ENCODE results near the gene DOCK9. TPM values are rescaled to one million over a fixed set of nuclear protein-coding genes. Genes with fewer than 3 reads are reported as not detected.

Gene DOCK9
- total and polyA plus RNA-seq, 9 of the 15 experiments (the other 6 are each of a cell fraction or from before 2014, with no cell fraction given) = 3.5 to 25.3 (median 16.7) TPM

- FAIRE-seq = no peak
- no peak overlapping the region for H2AFZ ChIP-seq (ENCODE audit: low read depth, low read length)
- no peak for ATAC-seq
- TF ChIP-seq HOXB6 (CRISPR knock-in tag; IDR thresholded peaks at IDR 0.05; ENCODE audit: borderline replicate concordance) (no peak), SP2 (IDR thresholded peaks at IDR 0.05; ENCODE audit: extremely low read depth, low read depth, low read length, poor library complexity, severe bottlenecking) (no peak), LCOR (CRISPR knock-in tag; IDR thresholded peaks at IDR 0.05) (no peak), FOXA1 (IDR thresholded peaks at IDR 0.05; ENCODE audit: borderline replicate concordance) (no peak), ZNF174 (CRISPR knock-in tag; IDR thresholded peaks at IDR 0.05) (no peak), HNRNPL (IDR thresholded peaks at IDR 0.05; ENCODE audit: low read depth, low read length) (no peak), E2F6 (IDR thresholded peaks at IDR 0.05; ENCODE audit: borderline replicate concordance in 1 of 2, extremely low read depth in 1 of 2, insufficient read depth in 1 of 2, insufficient read length in 1 of 2, low read depth in 1 of 2, low read length in 1 of 2, poor library complexity in 1 of 2, severe bottlenecking in 1 of 2) (no peak), EGR1 (conservative IDR thresholded peaks at IDR 0.05) (no peak), FUS (optimal IDR thresholded peaks at IDR 0.05; ENCODE audit: low read depth, low read length) (no peak), CEBPZ (IDR thresholded peaks at IDR 0.05; ENCODE audit: borderline replicate concordance, low read depth, low read length) (no peak), FOXJ2 (tag; IDR thresholded peaks at IDR 0.05) (no peak), ZNF165 (CRISPR knock-in tag; IDR thresholded peaks at IDR 0.05; ENCODE audit: borderline replicate concordance) (no peak)
- CTCF ChIA-PET (ENCODE audit: low intra/inter-chr PET ratio) = no interaction called here
- no peak for DNase-seq (ENCODE audit: extremely low read depth in 1 of 4, low spot score in 3 of 4)
- no peak overlapping the region for H3K4me3 ChIP-seq
- WGBS (ENCODE audit: insufficient coverage, low coverage, missing lambda C conversion rate) = 33% methylated on average over 5 of the region's 5 CpGs
- no peaks in the 10 kb centered on the region for H3K9me1 ChIP-seq (ENCODE audit: control insufficient read depth, insufficient read depth, low read length)
- H3K9me3 ChIP-seq (replicated peaks; ENCODE audit: control insufficient read depth, insufficient read depth, low read depth, low read length) = no peaks in the 10 kb centered on the region
- H3K4me1 ChIP-seq (replicated peaks in 1 of 2; ENCODE audit: control insufficient read depth in 2 of 2, insufficient read depth in 2 of 2, low read length in 2 of 2) = peaks cover 0 to 11% of the 10 kb centered on the region in 2 experiments; a peak in 2 of 5 replicates
- no peak overlapping the region for H3K9ac ChIP-seq (ENCODE audit: insufficient read depth in 1 of 2, low read depth in 2 of 2, low read length in 2 of 2)
- H3K4me2 ChIP-seq (ENCODE audit: insufficient read depth, low read length) = no peak overlapping the region
- intact Hi-C loops (cut with micrococcal nuclease) (no loop called here), in situ Hi-C loops (cut with MboI) (no loop called here)
- POLR2A ChIA-PET = no interaction called here
- no peaks in the 10 kb centered on the region for H3K36me3 ChIP-seq (ENCODE audit: control insufficient read depth, insufficient read depth, low read length)
- H4K20me1 ChIP-seq (replicated peaks; ENCODE audit: control insufficient read depth, insufficient read depth, low read length) = no peaks in the 10 kb centered on the region
- no peaks in the 10 kb centered on the region for H3K79me2 ChIP-seq (ENCODE audit: control insufficient read depth, insufficient read depth, low read length)
- H3K27me3 ChIP-seq (ENCODE audit: control insufficient read depth in 2 of 2, insufficient read depth in 2 of 2, low read length in 2 of 2) = no peaks in the 10 kb centered on the region
- no peak overlapping the region for H3K27ac ChIP-seq (ENCODE audit: extremely low read depth, low read depth, low read length)
- no TSS peak for BruUV-seq (replicated peaks)
Measured at GRCh38 chr13:98941126-98941525, 36.7 kb downstream of the DOCK9 start.

Data from K562 (cell line).